HEK293 (cell line): ENCODE results near the gene NDST1.

Source experiments
- CTCF ChIP-seq: fragments of 450-650 bp; formaldehyde crosslinking; IDR thresholded peaks from 2 replicates; pipeline ENCODE4 v1.5.1; 2016; ENCODE audit warnings: missing biosample characterization, missing genetic modification characterization
- ZBTB10 ChIP-seq: fragments of 450-650 bp; formaldehyde crosslinking; IDR thresholded peaks from 2 replicates; pipeline ENCODE4 v1.5.1; 2016; ENCODE audit warnings: missing biosample characterization, missing genetic modification characterization
- ZNF138 ChIP-seq: fragments of 450-650 bp; formaldehyde crosslinking; IDR thresholded peaks from 2 replicates; pipeline ENCODE4 v1.5.1; 2016; ENCODE audit warnings: missing biosample characterization, missing genetic modification characterization, borderline replicate concordance
- ZNF404 ChIP-seq: fragments of 450-650 bp; formaldehyde crosslinking; IDR thresholded peaks from 2 replicates; pipeline ENCODE4 v1.5.1; 2017; ENCODE audit warnings: missing biosample characterization, missing genetic modification characterization
- ZNF596 ChIP-seq: fragments of 450-650 bp; IDR thresholded peaks from 2 replicates; pipeline ENCODE4 v1.5.0; 2018; ENCODE audit warnings: missing biosample characterization, mild to moderate bottlenecking, missing genetic modification characterization, moderate library complexity
- ZNF626 ChIP-seq: fragments of 450-650 bp; sonication (Bioruptor Pico); formaldehyde crosslinking; IDR thresholded peaks from 2 replicates; pipeline ENCODE4 v1.5.1; 2018; ENCODE audit warnings: missing biosample characterization, missing genetic modification characterization, inconsistent platforms
- ZNF747 ChIP-seq: fragments of 450-650 bp; formaldehyde crosslinking; IDR thresholded peaks from 2 replicates; pipeline ENCODE4 v1.5.1; 2016; ENCODE audit warnings: missing biosample characterization, missing genetic modification characterization

GRCh38 chr5:150519560-150519945 lies 11.6 kb downstream of the NDST1 start:
- TF ChIP-seq CTCF (tag by site-specific recombination) (no peak), ZNF404 (tag by site-specific recombination) (no peak), ZNF626 (tag by site-specific recombination) (no peak), ZNF596 (no peak), ZNF747 (tag by site-specific recombination) (no peak), ZNF138 (tag by site-specific recombination) (no peak), ZBTB10 (no peak)
